GM19023 (cell line): ENCODE data around the gene AIFM2.

Source experiments
- ATAC-seq: cut with Tn5 transposase; IDR thresholded peaks from one replicate; pipeline ENCODE4 v1.9.1; 2021; ENCODE audit warnings: mild to moderate bottlenecking, moderate library complexity; ENCODE audit not compliant: unreplicated experiment

Gene AIFM2

DNA sequence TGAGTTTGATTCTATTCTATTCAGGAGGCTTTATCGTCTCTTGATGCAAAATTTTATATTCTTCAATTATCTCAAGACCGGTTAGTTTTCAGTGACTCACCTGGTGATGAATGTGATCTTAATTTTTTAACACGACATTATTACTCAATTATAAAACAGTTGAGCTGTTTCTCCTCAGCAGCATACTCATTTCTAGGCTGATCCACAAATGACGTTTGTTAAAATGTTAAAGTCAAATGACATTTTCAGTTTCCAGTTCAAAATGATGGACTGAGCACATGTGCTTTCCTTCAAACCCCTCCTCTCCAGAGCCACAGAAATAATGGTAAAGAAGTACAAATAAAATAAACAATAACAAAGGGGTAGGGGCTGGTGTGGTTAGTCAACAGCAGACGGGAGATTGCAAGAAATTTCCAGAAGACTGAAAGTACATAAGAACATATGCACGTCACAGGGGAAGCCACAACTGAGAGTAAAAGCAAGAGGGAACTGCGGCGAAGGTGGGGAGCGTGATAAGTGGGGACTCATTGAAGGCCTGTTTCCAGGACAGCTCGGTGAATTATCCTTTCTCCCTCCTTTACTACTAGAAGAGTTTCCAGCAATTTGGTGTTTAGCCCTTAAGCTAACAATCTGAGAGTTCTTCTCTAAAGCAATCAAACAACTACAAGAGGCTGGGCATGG is 69.1 kb downstream of the AIFM2 start:
- no peak for ATAC-seq
